Stimulated activated naive CD4-positive, alpha-beta T cell treated with Interleukin-2 at 50 U/mL for 16 hours (primary cell): Measurements from ENCODE around the gene GPC5.

Source experiments
- DNase-seq: peaks from one replicate; lab custom pipeline; 2025; lab: John Stamatoyannopoulos, UW

Gene GPC5

DNA sequence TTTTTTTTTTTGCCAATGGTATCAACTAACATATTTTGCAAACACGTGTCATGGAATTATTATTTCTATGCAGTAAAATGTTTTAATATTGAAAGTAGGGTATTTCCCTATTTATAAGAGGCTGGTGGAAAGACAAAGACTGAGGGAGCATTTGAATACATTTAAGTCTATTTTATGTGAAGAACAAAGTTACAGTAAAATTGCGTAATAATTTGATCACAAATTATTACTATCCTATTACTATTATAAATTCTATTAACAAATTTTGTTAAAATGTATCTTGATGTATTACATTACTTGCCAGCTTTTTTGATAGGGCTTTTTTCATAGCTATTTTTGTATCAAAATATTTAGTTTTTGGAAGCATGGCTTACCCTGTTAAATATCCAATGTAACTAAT lies 58.4 kb downstream of the GPC5 start:
- no peak for DNase-seq

DNA sequence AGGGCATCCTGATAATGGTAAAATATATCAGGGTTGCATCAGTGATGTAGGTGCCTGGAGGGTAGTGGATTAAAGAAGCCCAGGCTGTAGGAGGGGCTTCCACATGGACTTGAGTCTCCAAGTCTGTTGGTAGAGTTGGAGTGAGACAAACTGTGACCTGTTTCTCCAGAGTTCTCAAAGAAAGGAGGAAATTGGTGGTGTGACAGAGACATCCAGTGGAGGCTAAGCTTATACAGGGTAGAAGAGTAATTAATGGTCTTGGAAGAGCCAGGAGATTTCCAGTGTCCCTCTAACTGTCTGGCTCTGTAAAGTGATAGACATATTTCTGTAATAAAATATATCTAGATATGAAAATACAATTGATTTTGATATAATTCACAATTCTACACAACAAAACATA lies 61.1 kb downstream of the GPC5 start:
- DNase-seq: no peak

DNA sequence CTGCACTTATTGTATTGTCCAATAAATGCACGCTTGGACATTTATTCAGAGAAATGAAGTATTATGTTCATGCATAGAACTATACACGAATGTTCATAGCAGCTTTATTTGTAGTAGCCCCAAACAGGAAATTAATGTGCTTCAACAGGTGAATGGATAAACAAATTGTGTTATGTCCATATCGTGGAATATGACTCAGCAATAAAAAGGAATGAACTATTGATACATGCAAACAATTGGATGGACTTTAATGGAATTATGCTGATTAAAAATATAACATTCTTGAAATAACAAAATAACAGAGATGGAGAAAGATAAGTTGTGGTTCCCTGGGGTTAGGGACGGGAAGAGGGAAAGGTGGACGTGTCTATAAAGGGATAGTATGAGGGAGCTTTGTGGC lies 65.9 kb downstream of the GPC5 start:
- no peak for DNase-seq

DNA sequence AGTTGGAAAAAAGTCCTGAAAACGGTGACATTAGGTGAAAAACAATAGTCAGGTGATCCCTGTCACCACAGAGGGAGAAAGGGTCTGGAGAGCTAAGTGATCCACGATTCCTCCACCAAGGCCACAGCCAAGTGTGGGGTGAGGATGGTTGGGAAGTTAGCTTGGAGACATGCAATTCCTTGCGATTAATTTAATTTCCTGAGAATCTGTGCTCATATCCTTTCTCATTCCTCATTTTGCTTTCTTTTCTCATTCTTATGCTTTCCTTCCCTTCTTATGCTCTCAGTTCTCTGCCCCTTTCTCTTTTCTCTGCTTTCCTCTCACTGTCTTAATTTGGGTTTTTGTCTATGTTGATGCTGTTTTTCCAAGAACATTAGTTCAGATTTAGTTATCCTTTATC lies 68.8 kb downstream of the GPC5 start:
- no peak for DNase-seq

DNA sequence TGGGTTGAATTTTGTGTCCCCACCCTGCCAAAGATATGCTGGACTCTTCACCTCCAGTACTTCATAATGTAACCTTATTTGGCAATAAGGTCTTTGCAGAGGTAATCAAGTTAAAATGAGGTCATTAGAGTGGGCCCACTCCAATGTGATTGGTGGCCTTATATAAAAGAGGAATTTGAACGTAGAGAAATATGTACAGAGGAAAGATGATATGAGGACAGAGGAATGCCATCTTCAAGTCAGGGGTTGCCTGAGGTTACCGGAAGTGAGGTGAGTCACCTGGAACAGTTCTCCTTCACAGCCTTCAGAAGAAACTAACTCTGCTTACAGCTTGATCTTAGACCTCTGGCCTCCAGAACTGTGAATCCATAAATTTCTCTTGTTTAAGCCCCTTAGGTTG lies 69.9 kb downstream of the GPC5 start:
- no peak for DNase-seq

DNA sequence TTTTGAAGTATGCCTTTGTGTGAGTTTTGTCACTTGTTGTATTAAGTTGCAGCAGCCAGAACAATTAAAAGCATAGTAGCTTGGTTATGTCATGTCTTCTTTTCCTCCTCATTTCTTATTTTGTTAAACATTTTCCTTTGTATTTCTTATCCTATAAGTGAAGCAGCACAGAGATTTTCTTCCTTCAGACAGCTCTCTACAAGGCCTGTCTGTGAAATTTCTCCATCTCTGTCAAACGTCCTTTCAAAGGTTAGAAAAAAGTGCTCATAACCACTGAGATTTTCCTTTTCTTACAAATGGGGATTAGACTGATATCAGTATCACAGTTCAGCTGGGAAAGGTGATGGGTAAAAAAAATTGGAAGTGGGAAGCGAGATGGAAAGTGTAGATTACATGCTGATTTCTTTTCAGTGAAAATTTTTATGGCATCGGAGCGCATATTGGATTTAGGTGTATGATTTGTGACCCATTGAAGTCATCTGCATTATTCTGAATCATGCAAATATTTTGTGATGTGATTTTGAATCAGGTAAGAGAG lies 71.7 kb downstream of the GPC5 start:
- DNase-seq: no peak

DNA sequence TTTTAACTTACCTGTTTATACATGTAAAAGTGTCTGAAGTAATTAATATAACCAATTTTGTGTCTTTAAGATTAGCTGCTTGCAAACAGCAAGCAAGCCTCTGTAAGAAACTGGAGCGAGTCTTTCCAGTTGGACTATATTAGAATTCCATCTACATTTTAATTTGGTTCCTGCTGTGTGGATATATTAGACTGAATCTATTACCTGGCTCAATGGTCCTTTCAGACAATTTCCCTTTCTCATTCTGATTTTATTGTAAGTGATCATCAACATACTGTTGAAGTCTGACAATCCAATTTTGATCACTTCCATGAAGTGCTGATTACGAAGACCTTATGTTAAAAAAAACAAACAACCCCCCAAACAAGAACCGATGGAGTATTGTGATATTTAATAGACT lies 72.3 kb downstream of the GPC5 start:
- no peak for DNase-seq

DNA sequence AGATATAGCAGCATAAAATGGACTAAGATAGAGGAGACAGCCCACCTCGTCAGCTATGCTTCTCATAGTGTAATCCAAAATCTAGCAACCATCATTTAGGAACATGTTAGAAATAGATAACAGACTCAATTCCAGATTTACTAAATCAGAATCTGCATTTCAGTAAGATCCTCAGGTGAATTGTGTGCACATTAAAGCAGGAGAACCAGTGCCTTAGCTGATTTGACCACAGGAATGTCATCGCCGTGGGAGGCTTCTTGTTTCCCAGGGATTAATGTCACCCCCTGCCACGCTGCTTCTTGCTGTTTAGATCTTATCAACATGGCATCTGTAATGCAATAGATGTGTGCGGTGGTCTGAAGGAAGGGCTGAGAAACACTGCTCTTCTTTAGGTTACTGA lies 84.0 kb downstream of the GPC5 start:
- no peak for DNase-seq

DNA sequence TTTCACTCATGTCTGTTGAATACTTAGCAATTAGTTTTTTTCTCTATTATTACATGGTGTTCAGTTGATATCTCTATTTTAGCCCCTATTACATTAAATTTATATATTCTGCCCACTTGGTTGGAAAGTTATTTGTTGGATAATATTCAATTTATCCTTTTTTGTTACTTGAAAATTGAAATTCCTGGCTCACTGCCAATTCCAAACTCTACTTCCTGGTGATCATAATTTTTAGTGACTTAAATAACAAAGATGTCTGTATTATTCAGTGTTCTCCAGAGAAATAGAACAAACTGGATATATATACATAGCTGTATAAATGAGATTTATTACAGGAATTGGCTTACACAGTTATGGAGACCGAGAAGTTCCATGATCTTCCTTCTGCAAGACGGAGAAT lies 93.6 kb downstream of the GPC5 start:
- no peak for DNase-seq

DNA sequence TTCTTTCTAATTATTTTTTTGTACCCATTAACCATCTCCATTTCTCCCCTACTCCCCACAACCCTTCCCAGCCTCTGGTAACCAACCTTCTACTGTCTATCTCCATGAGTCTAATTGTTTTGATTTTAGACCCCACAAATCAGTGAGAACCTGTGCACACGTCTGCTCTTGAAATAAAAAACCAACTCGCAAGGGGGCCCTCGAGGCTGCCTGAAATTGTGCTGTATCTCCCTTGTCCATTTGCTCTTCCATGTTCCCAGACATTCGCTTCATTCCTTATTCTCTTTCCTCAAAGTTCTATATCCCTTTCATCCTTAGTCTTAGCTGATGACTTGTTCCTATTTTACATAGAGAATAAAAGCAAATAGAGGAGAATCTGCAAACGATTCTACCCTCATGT lies 95.0 kb downstream of the GPC5 start:
- DNase-seq: no peak

DNA sequence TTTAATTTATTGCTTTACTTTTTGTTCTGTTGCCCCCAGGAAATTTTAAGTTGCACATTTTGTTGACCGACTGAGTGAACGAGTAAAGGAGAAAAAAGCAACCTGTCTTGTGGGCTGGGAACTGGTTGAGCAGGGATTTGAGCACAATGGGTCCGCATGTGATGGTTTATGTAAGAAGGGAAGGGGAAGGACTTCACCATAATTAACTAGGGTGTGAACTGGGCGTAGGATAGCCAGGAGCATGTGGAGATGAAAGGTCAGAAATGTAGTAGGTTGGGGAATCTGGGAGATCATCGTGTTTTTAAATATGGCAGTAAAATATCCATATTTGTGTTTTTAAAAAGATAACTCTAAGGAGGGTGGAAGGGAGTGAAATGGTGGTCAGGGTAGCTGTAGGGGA lies 99.9 kb downstream of the GPC5 start:
- no peak for DNase-seq

DNA sequence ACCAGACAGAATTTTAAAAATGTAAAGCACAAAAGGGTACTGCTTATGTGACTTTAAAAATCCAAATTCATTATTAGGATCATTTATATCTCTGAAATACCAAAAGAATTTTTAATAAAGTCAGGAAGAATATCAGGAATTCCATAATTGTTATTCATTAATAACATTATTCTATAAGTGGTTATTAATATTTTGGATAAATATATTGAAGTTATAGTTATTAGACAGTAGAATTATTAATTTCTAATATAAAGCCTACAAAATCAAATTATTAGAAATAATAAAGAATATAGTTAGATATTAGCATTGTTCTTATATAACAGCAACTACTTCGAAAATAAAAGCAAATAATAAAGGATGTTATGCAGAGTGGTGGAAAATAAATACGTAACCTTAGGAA lies 105.8 kb downstream of the GPC5 start:
- no peak for DNase-seq

DNA sequence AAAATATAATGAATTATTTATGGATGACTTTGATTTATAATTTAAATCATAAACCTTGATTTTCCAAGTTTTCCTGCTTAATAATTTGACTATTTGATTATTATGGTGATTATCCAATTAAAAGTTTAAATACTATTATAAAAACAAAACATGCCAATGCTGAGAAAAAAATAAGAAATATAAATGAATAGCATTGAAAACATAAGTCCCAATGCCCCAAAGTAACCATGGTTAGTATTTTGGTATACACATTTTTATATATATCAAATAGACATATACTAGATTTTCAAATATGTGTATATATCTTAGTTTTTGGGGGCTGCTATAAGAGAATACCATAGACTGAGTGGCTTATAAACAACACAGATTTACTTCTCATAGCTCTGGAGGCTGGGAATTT lies 108.3 kb downstream of the GPC5 start:
- no peak for DNase-seq

DNA sequence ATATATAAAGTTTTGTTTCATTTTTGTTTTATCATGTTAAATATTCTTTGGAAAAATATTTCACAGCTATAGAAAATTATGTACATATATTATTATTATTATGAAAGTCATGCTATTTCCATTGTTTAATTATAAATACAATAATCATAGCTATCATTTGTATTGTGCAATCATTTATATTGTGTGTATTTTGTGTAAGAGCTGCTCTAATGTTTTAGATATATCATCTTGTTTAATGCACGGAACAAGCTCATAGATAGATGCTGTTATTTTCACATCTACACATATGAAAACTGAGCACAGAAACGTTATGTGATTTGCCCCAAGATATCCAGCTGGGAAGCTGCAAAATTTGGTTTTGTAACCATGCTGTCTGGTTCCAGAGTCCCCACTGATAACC lies 111.6 kb downstream of the GPC5 start:
- no peak for DNase-seq

DNA sequence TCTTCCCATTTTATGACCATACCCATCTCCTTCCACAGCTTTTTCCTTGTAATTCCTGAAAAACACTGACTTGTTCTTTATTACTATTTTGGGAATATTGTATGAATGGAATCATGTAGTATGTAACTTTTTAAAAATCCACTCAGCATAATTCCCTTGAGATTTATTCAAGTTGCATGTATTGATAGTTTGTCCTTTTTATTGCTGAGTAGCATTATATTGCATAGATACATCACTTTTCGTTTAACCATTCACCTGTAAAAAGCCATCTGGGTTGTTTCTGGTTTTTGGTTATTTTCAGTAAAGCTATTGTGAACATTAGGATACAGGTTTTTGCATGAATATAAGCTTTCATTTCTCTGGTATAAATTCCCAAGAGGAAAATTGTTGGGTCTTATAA lies 115.4 kb downstream of the GPC5 start:
- DNase-seq: no peak

DNA sequence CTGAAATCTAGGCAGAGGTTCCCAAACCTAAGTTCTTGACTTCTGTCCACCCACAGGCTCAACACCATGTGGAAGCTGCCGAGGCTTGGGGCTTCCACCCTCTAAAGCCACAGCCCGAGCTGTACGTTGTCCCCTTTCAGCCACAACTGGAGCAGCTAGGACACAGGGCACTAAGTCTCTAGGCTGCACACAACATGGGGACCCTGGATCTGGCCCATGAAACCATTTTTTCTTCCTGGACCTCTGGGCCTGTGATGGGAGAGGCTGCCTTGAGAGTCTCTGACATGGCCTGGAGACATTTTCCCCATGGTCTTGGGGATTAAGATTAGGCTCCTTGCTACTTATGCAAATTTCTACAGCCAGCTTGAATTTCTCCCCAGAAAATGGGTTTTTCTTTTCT lies 118.4 kb downstream of the GPC5 start:
- DNase-seq: no peak

DNA sequence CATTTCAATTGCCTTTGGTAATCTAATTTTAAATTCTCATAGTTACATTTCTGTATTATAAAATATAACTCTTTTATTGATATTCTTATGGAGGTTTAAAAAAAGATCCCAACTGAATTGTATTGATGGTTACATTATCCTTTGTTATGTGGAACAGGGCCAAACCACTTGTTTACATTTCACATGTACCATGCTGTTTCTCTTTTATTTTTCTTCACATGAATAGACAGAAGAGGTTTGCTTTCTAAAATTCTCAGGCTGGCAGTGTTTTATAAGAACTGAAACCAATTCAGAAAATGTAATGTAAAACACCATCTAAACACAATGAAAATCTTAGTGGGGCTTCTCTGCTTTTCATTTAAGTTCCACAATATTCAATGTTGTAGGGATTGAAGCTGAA lies 122.5 kb downstream of the GPC5 start:
- no peak for DNase-seq

DNA sequence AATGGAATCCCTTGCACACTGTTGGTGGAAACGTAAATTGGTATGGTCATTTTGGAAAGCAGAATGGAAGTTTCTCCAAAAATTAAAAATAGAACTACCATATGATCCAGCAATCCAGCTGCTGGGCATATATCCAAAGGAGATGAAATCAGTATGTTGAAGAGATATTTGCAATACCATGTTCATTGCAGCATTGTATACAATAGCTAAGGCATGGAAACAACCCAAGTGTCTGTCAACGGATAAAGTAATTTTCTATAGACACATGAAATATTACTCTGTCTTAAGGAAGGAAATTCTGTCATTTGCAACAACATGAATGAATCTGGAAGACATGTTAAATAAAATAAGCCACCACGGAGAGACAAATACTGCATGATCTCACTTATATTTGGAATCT lies 124.7 kb downstream of the GPC5 start:
- DNase-seq: no peak

DNA sequence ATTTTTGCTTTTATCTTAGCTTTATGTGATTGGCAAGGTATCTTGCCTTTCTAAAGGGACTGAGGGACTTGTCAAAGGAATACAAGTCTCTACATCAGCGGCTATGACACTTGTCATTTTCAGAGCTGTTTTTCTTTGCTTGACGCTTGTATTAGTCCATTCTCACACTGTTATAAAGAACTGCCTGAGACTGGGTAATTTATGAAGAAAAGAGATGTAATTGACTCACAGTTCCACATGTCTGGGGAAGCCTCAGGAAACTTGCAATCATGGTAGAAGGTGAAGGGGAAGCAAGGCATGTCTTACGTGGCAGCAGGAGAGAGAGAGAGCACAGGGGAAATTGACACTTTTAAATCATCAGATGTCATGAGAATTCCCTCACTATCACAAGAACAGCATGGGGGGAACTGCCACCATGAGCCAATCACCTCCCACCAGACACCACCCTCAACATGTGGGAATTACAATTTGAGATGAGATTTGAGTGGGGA lies 128.2 kb downstream of the GPC5 start:
- no peak for DNase-seq

DNA sequence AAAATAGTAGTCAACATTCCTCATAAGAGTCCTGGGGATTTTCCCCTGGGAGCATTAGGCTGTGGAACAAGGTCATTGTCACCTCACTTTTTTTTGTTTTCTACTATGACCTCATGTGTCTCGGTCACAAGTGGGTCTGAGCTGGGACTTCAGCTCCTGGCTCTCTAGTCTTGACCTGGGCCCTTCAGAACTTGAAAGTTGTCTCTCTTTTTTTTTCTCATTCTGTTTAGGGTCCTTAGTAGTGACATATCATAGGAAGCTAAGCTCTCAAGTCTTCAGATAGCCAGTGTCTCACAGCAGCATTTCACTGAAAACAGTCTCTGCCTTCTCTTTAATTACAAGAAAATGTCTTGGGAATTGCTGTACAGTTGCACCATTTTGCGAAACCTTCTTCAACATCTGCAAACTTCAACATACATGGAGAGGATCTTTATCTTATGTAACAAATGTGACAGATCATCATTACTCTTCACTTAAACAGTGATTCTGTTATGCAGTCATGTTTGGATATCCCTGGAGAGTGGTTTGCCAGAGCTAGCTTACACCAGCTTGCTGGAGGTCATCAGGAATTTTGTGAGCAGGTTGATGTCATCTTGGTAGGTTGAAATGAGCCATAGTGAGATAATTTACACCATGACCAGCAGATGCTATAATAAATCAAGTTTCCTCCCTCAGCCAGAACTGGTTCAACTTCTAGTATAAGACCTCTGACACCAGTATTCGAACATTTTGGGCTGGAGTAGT lies 131.5 kb downstream of the GPC5 start:
- DNase-seq: no peak

DNA sequence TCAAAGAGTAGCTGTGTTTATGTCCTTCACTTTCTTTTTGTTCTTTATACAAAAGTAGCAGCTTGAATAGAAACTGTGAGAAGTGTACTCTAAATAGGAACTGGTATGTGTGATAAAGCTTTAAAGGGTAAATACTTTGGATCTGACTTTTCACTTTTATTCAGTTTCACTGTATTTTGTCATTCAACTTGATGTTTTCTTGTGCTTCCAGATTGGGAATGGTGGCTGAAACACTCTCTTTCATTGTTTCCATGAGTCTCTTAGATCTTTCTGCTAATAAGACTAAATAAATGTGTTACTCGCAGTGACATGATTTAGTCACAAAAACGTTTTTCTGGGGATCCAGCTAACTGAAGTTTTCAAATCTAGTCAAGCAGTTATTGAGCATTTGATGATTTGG lies 133.2 kb downstream of the GPC5 start:
- no peak for DNase-seq

DNA sequence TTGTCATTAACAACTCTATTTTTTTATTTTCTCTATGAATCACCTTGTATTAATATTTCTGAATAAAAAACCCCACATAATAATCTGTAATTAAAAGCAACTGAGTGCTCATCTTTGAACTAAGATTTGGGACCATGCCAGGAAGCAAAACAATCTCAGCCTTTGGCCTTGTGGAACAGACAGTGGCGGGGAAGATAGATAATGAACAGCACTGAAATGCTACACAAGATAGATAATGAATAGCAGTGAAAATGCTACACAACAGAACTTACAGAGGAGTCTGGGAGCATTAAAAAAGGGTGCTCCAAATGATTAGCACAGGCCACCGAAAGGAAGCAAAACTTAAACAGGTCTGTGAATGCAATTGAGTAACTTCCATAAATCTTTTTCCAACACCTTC lies 134.9 kb downstream of the GPC5 start:
- DNase-seq: no peak

DNA sequence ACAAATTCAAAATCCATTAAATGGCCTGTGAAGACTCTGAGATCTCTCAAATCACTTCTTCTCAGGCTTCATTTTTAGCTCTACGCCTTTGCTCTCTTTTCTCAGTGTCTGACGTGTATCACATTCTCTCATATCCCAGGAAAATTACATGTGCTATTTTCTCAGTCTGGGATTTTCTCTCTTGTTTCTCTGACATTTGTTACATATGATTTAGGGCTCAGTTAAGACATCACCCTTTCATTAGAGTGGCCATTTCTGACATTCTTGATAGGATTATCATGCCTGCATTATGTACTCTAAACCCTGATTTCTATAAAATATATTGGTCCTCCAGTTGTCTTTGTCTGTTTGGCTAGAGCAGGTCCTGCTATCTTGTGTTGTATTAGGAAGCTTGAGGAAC lies 136.6 kb downstream of the GPC5 start:
- DNase-seq: no peak

DNA sequence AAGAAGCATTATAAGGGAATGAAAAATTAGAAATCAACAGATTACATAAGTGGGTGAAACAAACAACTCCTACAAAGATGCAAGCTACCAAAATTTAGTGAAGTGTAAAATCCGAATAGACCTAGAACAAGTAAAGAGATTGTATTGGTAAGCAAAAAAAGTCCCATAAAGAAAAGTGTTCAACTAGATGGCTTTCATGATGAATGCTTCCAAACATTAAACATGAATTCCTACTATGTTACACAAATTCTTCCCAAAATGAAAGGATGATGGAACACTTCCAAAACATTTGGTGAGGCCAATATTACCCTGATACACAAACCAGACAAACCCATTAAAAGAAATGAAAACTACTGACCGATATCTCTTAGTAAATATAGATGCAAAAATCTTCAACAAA lies 139.0 kb downstream of the GPC5 start:
- no peak for DNase-seq
